HG03378 (cell line): ENCODE measurements around the gene ZCCHC8.
"Not testable (repeated sequence)": the region's sequence is repeated elsewhere in the genome, so short reads cannot be mapped to it uniquely, and the experiment has no call there.

Source experiments
- ATAC-seq: cut with Tn5 transposase; IDR thresholded peaks from one replicate; pipeline ENCODE4 v1.9.1; 2021; ENCODE audit warnings: mild to moderate bottlenecking, moderate library complexity; ENCODE audit not compliant: unreplicated experiment

The ZCCHC8 gene

GRCh38 chr12:122513028-122513427 lies 12.3 kb upstream of the ZCCHC8 start:
- not testable (repeated sequence) for ATAC-seq

- no peak for ATAC-seq
These were observed 7.4 kb upstream of the ZCCHC8 start for GRCh38 chr12:122508163-122508562.

- ATAC-seq, result no peak
These were observed 5.7 kb upstream of the ZCCHC8 start for GRCh38 chr12:122506393-122506938.

- no peak for ATAC-seq
These were observed 4.8 kb upstream of the ZCCHC8 start for GRCh38 chr12:122505419-122506051.

- no peak for ATAC-seq
These were observed 3.3 kb upstream of the ZCCHC8 start for GRCh38 chr12:122503783-122504590.

- ATAC-seq, result no peak
These were observed 2.5 kb upstream of the ZCCHC8 start for GRCh38 chr12:122503147-122503751.

GRCh38 chr12:122501489-122501989 lies 807 bp upstream of the ZCCHC8 start:
- ATAC-seq, result no peak

GRCh38 chr12:122499991-122500684 lies 594 bp downstream of the ZCCHC8 start:
- peak; percentile 6 for ATAC-seq

GRCh38 chr12:122495258-122495657 lies 5.5 kb downstream of the ZCCHC8 start:
- ATAC-seq, result no peak

GRCh38 chr12:122493222-122493621 lies 7.5 kb downstream of the ZCCHC8 start:
- not testable (repeated sequence) for ATAC-seq

- no peak for ATAC-seq
These were observed 8.7 kb downstream of the ZCCHC8 start for GRCh38 chr12:122491991-122492390.

- ATAC-seq, result no peak
These were observed 11.7 kb downstream of the ZCCHC8 start for GRCh38 chr12:122489038-122489437.

- not testable (repeated sequence) for ATAC-seq
These were observed 12.9 kb downstream of the ZCCHC8 start for GRCh38 chr12:122487807-122488206.

GRCh38 chr12:122486805-122487426 lies 13.8 kb downstream of the ZCCHC8 start:
- no peak for ATAC-seq

GRCh38 chr12:122486360-122486759 lies 14.4 kb downstream of the ZCCHC8 start:
- not testable (repeated sequence) for ATAC-seq

- not testable (repeated sequence) for ATAC-seq
These were observed 16.3 kb downstream of the ZCCHC8 start for GRCh38 chr12:122484385-122484784.

GRCh38 chr12:122483969-122484368 lies 16.8 kb downstream of the ZCCHC8 start:
- no peak for ATAC-seq

- no peak for ATAC-seq
These were observed 18.9 kb downstream of the ZCCHC8 start for GRCh38 chr12:122481861-122482260.

- no peak for ATAC-seq
These were observed 20.0 kb downstream of the ZCCHC8 start for GRCh38 chr12:122480753-122481152.

- ATAC-seq, result no peak
These were observed 26.4 kb downstream of the ZCCHC8 start for GRCh38 chr12:122474324-122474716.
